IPS-NIHi7 (cell line): ENCODE data around the gene RWDD1.

Experiments
- DNase-seq: peaks from one replicate; pipeline ENCODE4 v3.0.0; 2012; ENCODE audit warnings: mixed read lengths; ENCODE audit errors: extremely low spot score

The RWDD1 gene, protein sequence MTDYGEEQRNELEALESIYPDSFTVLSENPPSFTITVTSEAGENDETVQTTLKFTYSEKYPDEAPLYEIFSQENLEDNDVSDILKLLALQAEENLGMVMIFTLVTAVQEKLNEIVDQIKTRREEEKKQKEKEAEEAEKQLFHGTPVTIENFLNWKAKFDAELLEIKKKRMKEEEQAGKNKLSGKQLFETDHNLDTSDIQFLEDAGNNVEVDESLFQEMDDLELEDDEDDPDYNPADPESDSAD

DNA sequence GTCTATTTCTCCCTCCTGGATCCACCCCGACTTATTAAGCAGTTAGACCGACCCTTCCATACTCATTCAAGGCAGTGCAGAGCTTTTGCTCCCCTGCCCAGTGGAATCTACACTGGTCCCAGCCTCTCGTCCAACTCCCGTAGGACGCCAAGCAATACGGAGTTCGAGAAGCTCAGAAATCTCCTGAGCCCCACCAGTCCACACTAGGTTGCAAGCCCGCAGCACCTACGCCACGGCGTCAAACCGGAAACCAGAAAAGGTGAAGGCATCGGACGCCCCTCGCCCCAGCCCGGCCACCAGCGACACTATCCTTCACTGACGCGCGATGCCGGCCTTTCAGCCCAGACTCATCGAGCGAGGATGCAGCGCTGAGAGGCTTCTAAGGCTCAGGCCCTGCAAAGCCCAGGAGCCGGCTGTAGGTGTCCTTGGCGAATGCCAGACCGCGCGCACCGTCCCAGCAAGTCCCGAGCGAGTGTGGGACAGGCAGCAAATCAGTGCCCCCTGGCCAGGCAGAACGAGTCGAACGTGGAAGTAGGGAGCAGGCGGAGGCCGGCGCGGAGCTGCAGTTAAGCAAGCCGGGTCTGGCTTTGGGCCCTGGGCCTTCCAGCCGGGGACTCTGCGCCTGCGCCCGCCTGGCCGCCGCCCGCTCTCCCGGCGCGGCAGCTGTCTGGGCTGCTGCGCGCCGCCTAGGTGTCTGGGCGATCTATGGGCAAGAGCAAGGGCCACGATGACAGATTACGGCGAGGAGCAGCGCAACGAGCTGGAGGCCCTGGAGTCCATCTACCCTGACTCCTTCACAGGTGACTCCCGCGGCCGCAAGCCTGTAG lies at the start of gene RWDD1:
Gene RWDD1 (plus strand): TSS at position 649 of the 827 bp plus-strand sequence. CDS start 79 bp downstream, at position 728.
- DNase-seq: peak; percentile 98

GRCh38 chr6:116522896-116523295 lies 48.4 kb upstream of the RWDD1 start:
- DNase-seq: no peak

GRCh38 chr6:116524236-116524635 lies 47.1 kb upstream of the RWDD1 start:
- DNase-seq: no peak

GRCh38 chr6:116528133-116528532 lies 43.2 kb upstream of the RWDD1 start:
- no peak for DNase-seq

GRCh38 chr6:116528780-116529179 lies 42.5 kb upstream of the RWDD1 start:
- peak; percentile 35 for DNase-seq

- no peak for DNase-seq
Measured at GRCh38 chr6:116529466-116530290, 41.6 kb upstream of the RWDD1 start.

- no peak for DNase-seq
Measured at GRCh38 chr6:116530436-116530835, 40.9 kb upstream of the RWDD1 start.

- DNase-seq: peak; percentile 63
Measured at GRCh38 chr6:116531675-116532570, 39.4 kb upstream of the RWDD1 start.

DNA sequence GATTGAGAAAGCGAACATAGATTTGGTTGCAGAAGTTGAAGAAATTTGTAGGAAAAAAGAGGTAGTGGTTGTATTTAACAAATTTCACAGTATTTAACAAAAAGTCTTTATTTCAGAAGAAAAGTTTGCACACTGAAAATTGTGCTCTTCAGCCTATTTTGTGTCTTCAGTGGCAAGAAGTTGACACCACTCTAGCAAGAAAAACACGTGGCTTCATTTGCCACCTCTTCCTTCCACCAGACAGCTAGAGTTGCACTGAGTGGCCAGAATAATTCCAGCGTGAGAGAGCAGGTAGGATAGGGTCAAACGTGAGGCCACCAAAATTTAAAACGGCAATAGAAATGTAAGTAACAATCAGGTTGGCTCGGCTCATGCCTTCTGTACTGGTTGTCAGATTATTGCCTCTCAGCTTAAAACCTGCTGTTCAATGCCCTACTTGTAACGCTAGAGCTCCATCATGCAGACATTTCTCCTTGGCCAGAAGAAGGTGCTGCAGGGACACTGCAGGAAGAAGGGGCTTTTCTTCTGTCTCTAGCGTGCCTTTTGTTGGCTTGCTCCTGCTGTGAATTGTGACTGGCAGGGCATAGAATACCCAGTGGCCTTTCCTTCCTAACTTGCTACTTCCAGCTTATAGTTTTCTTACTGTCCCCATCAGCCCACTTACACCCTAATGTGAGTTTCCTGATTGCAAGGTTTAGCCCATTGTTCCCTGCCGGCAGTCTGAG lies 37.9 kb upstream of the RWDD1 start:
- peak; percentile 28 for DNase-seq

DNA sequence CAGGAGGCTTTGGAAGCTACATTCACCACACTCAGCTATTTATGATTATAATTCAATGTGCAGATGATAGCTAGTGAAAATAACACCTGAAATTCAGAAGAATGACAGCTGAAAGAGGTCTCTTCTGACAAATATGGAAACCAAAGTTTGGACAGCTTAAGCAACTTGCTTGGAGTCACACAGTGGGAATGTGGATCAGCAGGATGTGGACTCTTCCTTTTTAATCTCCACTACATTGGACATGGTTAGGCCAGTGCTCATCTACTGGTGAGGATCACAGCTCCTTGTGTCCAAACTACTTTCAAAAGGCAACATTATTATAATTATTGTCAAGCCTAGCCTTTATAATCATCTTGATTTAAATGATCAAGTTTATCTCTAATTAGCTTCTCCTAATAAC lies 36.2 kb upstream of the RWDD1 start:
- no peak for DNase-seq

DNA sequence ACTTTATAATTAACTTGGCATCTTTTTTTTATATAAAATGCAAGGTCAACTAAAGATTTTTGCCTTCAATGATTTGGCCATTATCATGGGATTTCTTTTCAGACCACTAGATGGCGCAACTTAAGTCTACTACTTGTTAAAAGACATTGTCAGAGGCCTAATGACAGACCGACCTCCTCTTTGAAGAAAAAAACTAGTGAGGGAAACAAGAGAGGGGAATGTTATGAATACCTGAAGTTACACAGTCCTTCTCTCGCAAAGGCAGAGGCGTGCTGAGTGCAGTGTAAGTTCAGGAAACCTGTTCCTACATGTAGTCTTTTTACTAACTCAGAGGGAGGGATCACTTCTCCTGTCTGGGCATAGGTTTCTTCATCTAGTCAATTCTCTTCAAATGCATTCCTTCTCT lies 35.1 kb upstream of the RWDD1 start:
- DNase-seq: peak; percentile 52

- no peak for DNase-seq
Measured at GRCh38 chr6:116542426-116542825, 28.9 kb upstream of the RWDD1 start.

DNA sequence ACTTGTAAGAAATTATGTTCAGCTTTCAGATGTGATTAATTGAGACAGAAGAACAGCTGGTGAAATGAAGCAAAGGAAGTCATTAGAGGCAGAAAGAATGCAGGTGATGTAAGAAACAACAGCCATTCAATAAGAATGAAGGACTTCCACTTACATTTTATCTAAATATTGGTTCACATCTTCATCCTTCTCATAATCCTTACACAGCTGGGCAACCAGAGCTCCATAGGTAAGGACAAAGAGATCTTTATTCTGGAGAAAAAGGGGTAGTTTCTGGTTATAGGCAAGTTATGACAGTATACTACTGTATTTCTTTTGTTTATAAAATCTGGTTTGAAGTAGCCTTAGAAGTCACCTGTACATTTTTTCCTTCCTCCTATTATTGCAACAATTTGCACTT lies 28.2 kb upstream of the RWDD1 start:
- no peak for DNase-seq

DNA sequence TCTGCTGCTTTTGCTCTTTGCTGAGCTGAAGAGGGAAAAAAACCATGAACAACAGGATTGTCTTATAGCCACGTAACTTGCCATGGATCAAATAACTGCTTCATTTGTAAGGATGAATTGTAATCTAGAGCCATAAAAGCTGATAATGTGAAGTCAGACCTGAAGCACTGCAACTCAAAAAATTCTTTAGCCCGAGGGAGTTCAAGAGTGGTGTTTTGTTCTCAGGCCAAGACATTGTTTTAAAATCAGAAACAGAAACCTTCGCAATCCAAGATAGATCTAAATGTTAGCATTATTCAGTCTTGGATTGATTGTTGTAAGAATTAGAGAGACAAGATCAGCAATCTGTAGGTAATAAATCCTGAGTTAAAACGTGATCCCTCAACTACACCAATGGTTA lies 25.7 kb upstream of the RWDD1 start, which contains the start of gene TRAPPC3L:
Gene TRAPPC3L (minus strand): TSS at position 34 of the 400 bp plus-strand sequence. CDS start 170 bp downstream, outside the sequence.
- no peak for DNase-seq

GRCh38 chr6:116547358-116547757 lies 23.9 kb upstream of the RWDD1 start:
- DNase-seq: no peak

DNA sequence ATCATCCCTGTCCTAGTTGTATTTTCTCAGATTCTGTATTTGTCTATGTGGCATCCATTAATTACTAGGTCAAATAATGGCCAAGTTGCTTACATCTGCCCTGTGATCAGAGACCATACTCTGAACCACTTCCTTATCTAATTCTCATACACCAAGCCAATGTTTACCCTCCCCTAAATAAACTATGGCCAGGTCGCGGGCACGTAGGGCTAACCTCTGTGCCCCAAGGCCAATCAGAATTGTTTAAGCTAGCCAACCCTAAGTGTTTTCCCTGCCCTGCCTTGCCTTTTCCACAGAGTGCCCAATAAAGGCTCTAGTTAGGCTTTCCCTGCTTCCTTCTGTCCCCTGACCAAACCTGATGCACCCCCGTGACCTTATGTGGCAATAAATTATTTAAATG lies 20.5 kb upstream of the RWDD1 start:
- DNase-seq: no peak

GRCh38 chr6:116553451-116553850 lies 17.9 kb upstream of the RWDD1 start, which contains the start of gene CALHM4:
CALHM4 (plus strand) TSS chr6:116553751; CDS start chr6:116553794, 43 bp downstream.
- DNase-seq: no peak

DNA sequence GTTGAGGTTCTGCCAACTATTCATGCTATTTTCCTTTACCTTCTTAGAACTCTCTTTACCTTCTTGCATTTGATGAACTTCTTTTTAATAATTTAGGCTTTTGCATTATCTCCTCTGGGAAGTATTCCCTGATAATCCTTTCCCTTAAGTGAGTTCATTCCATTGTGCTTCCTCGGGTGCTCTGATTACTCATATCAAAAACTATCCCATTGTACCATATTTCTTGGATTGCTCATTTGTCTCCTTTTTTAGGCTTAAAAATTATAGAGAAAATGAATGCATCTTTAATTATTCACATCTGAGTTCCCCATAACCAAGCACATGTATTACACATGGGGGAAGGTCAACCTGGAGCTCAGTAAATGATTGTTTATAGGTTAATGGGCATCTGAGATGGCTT lies 15.2 kb upstream of the RWDD1 start:
- no peak for DNase-seq

DNA sequence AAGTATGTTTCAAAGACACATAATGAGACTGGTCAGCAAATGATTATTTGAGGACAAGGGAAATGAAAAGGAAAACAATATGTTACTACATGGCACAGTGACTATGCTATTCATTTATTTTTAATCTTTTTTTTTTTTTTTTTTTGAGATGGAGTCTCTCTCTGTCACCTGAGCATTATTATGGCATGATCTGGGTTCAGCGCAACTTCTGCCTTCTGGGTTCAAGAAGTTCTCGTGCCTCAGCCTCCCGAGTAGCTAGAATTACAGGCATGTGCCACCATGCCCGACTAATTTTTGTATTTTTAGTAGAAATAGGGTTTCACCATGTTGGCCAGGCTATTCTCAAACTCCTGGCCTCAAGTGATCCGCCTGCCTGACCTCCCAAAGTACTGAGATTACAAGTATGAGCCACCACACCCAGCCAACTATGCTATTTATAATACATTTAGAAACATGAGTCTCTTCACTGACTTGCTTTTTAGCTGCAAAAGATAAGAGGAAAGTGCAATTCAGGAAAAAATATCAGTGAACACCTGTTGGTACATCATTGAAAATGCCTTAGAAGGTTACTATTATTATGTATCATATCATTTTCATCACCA lies 14.4 kb upstream of the RWDD1 start:
- DNase-seq: no peak

DNA sequence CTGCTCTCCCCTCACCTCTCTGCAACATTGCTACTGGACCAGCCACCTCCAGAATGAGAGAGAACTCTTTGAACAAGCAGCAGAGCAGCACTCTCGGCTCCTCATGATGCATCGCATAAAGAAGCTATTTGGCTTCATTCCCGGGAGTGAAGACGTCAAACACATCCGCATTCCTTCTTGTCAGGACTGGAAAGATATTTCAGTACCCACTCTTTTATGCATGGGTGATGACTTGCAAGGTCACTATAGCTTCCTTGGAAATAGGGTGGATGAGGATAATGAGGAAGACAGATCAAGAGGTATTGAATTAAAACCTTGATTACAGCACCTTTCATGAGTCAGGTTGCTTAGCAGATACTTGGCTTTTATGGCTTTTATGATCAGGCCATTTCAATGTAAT lies 13.4 kb upstream of the RWDD1 start:
- no peak for DNase-seq
